Germinal center (tissue), 1 donor: ENCODE measurements around the gene NPW.
A peak's percentile ranks its signal among the peaks of the same experiment; 100 is the strongest.
"Not testable (repeated sequence)": the region's sequence is repeated elsewhere in the genome, so short reads cannot be mapped to it uniquely, and the experiment has no call there.

Source experiments
- DNase-seq: peaks from one replicate; pipeline ENCODE4 v3.0.0; 2012; ENCODE audit warnings: mixed read lengths, low spot score

Gene NPW

DNA sequence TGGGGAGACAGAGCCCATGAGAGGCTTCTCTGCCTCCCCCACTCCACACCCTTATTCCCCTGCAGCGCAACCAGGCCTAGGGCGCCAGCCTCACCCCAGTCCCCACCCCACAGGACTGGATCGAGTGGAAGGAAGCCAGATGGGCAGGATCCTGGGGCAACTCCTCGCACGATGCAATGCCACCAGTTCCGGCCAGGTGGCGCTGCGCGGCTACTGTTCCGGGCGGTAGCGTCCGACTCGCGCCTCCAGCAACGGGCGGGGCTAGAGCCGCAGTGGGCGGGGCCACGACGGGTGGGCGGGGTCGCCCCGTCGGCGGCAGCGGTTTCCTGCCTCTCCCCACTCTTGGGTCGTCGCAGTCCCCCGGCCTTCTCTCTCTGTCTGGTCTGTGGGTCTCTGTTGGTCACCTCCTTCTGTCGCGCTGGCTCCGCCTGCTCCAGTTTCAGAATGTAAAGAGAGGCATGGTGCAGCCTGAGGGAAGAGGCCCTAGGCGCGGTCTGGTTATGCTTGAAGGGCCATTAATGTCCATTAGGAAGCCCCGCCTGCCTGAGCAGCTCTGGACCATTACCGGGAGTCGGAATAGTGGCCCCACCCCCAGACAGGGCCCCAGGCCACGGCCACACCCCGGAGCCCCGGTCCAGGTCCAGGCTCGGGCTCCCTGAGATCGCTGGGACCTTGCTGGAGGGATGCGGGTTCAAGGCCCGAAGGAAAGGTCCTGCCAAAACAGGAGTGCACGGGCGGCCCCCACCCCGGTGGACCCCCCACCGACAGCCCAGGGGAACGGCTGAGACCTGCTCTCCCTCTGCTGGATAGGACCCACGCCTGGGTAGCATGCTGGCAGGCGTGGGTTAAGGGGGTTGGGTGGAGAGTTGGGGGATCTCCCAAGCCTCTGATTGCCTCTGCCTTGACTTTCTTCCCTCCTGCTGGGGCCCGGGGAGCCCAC lies 3.8 kb downstream of the NPW start:
- peak; percentile 95 for DNase-seq

DNA sequence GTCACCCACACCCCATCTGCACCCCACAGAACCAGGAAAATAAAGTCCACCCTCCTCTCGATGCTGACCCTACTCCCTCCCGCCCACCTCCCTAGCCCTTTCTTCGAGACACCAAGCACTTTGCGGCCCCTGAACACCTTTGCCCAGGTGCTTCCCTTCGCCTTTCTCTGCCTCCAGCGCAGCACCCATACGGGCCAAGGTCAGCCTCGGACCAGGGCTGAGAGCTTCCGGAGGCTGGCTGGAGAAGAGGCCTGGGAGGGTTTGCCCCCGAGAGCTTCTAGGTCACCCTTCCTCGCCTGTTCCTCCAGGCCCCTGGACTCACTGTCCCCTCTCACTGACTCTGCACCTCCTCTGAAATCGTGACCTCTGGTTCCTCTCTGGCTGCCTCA lies 4.4 kb downstream of the NPW start:
- DNase-seq = no peak

DNA sequence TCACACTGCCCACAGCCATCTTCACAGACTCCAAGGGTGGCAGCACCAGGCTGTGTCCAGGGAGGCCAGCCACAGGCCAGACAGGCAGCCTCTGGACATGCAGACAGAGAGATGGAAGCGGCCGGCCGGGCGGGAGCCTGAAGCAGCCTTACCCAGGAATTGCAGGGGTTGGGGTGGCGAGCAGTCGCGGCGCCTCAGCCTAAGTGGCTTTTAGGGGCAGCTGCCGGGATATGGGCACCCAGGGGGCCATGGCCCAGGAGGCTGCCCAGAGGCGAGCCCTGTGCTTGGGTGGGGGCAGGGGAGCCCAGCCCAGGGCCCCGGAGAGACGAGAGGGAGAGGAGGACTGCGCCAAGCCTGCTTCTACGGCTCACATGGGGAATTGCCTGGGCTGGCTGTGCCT lies 5.7 kb downstream of the NPW start:
- DNase-seq = no peak

DNA sequence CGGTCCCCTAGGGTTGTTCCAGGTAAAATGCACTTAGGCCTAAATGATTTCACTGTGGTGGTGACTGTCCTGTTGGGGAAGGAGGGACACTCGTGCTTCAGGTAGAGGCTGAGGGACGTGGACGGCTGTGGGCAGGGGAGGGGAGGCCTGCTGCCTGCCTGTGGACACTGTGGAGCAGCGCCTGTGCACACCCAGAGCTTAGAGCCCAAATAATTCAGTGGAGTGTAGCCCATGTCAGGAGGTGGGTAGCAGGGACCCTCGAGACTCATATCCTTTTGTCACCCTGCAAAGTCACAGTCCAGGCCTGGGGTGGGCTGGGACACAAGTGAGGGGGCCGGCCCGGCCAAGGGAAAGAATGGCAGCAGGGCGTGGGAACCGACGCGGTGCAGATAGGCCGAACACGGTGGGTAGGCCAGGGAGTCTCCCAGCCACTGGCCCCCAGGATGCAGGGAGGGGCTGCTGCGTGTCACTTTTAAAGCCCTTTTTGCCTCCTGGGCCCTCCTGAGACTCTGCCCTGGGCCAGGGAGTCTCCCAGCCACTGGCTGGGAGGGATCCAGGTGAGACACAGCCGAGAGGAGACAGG lies 6.4 kb downstream of the NPW start:
- DNase-seq = no peak

DNA sequence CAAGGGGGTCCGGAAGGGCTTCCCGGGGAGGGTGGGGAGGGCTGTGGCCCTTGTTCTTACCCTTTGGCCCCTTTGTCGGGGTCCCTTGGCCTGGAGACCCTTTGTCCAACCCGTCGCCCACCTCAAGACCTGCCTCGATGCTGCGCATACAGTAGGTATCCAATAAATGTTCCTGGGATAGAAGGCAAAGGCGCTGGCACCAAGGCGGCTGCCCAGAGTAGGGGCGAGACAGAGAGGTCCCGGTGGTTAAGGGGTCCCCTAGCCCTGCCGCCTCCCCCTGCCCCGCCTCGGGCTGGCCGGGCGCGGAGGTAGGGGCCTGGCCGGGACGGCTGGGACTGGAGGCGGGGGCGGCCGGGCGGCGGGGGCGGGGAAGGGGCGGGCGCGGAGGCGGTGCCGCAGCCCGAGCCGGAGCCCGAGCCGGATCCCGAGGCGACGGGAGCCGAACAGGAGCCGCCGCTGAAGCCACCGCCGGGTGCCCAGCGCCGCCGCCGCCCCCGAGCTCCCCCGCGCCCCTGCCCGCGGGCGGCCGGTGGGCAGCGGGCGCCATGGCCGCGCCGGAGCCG lies 7.0 kb downstream of the NPW start, which contains the start of gene NHERF2:
NHERF2 (plus strand) TSS at position 442 of the 563 bp plus-strand sequence; CDS start at position 546, 104 bp downstream.
- DNase-seq = peak; percentile 41

DNA sequence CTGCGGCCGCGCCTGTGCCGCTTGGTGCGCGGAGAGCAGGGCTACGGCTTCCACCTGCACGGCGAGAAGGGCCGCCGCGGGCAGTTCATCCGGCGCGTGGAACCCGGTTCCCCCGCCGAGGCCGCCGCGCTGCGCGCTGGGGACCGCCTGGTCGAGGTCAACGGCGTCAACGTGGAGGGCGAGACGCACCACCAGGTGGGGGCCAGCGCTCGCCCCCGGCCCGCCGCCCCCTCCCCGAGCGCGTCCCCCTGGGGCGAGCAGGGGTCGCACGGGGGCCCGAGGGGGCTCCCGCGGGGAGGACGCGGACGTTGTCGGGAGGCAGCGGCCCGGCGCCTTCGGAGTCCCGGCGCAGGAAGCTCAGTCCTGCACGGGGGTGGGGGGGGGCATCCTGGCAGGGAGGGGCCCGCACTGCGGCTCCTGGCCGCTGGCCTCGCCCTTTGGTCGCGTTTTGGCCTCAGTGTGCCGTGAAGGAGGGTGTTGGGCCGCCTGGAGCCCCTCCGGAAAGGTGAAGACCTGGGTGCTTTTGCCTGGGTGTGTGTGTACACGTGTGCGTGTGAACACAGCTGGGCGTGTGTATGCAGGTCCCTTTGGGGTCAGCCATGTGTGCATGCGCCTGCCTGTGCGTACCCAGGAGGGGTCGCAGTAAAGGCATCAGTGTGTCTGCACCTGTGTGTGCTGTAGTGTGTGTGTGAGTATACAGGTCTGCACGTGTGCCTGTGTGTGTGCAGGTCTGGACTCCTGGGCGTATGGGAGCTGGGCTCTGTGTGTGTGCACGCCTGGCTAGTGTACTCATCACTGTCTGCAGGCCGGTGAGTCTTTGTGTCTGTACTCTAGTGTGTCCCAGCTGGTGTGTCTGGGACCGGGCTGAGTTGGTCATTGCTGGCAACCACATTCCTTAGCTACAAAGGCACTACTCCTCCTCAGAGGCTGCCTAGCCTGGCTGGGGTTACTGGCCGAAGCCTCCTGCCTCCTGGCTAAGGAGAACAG lies 7.7 kb downstream of the NPW start:
- DNase-seq = no peak

DNA sequence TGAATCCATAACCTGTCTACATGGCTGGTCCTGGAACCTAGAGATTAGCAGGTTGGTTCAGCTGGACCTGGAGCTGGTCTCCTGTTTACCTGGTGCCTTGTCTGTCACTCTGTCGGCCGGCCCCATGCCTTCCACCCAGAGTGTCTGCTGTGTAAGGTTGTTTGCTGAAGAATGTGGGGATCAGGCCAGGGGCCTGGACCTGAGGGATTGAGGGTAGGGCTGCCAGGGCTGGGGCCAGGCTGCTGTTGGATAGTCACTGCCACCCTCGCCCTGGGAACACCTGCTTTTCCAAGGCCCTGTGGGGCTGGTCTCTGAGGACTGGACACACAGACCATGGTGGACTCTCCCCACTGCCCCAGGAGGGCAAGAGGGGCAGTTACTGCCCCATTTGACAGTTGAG lies 8.6 kb downstream of the NPW start:
- DNase-seq = no peak

GRCh38 chr16:2028620-2029220 lies 9.1 kb downstream of the NPW start:
- no peak for DNase-seq

DNA sequence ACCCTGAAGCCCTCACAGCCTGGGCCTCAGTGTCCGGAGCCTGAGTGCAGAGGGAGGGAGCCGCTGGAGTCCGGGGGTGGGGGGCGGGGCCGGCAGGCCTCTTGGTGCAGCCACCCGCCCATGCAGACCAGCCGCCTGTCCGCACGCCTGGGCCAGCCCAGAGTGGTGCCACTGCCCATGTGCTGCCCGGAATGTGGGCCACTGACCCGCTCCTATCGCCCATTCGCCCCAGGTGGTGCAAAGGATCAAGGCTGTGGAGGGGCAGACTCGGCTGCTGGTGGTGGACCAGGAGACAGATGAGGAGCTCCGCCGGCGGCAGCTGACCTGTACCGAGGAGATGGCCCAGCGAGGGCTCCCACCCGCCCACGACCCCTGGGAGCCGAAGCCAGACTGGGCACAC lies 9.8 kb downstream of the NPW start:
- no peak for DNase-seq

DNA sequence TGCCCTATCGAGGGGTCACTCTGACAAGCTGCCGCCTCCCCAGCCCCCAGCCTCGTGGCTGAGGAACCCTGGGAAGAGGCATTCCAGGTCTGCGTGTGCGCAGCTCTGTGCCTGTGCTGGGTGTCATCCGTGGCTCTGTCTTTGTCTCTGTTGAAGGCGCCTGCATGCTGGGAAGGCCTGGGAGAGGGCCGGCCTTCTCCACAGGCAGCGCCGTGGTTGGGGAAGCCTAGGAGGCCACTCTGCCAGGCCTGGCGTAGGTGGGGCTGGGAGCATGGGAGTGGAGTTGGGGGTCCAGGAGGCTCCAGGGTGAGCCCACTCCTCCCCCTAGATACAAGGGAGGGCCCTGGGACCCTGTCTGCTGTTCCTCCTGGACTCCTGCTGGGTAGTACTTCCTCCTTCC lies 10.5 kb downstream of the NPW start:
- no peak for DNase-seq

GRCh38 chr16:2031081-2031577 lies 11.5 kb downstream of the NPW start:
- no peak for DNase-seq

- DNase-seq = no peak
Observed at GRCh38 chr16:2032285-2033056, 12.9 kb downstream of the NPW start.

DNA sequence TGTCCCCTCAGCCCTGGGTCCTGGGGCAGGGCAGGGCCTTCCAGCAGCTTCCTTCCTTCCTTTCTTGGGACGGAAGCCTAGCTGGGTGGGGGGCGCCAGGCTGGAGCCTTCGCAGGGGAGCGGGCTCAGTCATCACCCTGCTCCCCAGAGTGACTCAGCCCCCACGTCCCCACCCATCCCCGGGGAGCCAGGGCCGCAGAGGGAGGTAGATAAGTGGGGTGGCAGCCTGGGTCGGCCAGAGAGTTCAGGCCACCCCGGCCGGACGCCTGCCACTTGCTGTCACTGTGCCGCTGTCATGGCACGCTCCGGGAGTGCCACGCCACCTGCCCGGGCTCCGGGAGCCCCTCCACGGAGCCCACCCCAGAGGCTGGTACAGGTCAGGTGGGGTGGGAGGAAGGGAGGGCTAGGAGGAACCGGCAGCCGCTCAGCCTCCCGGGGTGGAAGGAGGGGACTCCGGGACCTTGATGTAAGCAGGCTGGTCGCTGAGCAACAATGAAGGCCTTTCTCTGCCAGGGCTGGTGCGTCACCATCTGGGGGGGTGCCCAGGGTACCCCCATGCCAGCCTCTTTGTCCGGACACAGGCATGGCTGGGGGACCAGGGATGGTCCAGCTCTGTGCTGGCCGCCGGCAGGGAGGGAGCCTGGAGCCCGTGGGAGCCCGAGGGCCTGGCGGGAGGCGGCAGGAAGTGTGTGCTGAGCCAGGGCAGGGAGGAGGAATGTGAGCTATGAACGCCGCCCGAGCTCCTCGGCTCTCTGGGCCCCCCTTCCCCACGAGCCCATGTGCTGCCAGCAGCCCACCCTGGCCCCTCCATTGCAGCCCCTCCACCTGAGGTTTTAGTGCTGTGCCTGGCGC lies 13.7 kb downstream of the NPW start:
- no peak for DNase-seq

DNA sequence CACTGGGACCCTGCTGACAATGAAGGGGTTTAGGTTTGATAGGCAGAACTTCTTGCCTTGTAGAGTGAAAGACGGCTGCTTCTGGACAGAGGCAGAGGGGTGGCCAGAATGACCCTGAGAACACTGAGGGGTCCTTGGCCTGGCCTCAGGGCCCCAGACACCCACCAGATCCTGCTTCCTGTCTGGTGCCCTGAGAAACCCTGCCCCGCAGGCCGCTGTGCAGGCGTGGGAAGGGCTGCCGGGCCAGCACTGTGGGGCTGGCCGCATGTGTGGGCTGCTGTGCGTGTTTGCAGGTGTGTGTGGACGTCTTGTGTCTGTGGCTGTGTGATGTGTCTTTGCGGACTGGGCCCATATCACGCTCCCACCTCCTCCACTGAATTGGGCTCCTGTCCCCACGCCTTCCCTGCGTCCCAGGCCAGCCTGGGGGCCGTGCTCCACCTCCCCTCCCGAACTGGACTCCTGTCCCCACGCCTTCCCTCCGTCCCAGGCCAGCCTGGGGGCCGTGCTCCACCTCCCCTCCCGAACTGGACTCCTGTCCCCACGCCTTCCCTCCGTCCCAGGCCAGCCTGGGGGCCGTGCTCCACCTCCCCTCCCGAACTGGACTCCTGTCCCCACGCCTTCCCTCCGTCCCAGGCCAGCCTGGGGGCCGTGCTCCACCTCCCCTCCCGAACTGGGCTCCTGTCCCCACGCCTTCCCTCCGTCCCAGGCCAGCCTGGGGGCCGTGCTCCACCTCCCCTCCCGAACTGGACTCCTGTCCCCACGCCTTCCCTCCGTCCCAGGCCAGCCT lies 14.5 kb downstream of the NPW start:
- not testable (repeated sequence) for DNase-seq

GRCh38 chr16:2034696-2035430 lies 15.3 kb downstream of the NPW start:
- DNase-seq = no peak

- no peak for DNase-seq
Observed at GRCh38 chr16:2035431-2036199, 16.0 kb downstream of the NPW start.
